ENCODE data around the gene TMEM72.

DNA sequence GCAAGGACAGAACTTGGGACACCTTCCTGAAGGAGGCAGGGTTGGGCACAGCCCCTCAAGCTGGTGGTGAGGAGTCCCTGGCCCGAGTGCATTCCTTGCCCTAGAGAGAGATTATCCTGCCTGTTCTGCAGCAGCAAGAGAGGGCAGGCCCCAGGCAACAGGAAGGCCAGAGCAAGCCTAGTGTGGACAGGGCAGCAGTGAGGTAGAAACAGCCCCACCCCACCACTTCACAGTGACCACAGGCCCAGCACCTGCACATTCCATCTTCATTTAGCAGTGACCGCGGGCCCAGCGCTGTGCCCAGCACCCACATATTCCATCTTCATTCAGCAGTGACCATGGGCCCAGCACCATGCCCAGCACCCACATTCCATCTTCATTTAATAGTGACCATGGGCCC is 16.4 kb upstream of the TMEM72 start:
- TF ChIP-seq, protein P1, sequence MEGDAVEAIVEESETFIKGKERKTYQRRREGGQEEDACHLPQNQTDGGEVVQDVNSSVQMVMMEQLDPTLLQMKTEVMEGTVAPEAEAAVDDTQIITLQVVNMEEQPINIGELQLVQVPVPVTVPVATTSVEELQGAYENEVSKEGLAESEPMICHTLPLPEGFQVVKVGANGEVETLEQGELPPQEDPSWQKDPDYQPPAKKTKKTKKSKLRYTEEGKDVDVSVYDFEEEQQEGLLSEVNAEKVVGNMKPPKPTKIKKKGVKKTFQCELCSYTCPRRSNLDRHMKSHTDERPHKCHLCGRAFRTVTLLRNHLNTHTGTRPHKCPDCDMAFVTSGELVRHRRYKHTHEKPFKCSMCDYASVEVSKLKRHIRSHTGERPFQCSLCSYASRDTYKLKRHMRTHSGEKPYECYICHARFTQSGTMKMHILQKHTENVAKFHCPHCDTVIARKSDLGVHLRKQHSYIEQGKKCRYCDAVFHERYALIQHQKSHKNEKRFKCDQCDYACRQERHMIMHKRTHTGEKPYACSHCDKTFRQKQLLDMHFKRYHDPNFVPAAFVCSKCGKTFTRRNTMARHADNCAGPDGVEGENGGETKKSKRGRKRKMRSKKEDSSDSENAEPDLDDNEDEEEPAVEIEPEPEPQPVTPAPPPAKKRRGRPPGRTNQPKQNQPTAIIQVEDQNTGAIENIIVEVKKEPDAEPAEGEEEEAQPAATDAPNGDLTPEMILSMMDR (IDR thresholded peaks at IDR 0.05), result no peak
- no peak for TF ChIP-seq POLR2A (IDR thresholded peaks at IDR 0.05)
- no peak for TF ChIP-seq POLR2AphosphoS5 (IDR thresholded peaks at IDR 0.05)
